DMS79 treated with DMSO at 0.1 percent for 48 hours (cell line): ENCODE results near the gene GAB4.
"Not testable (repeated sequence)": the region's sequence is repeated elsewhere in the genome, so short reads cannot be mapped to it uniquely, and the experiment has no call there.

ENCODE experiments used
- DNase-seq: peaks from one replicate; lab custom pipeline; 2025; lab: John Stamatoyannopoulos, UW

Gene GAB4

GRCh38 chr22:16959345-16959930, 48.6 kb downstream of the GAB4 start:
- no peak for DNase-seq

DNA sequence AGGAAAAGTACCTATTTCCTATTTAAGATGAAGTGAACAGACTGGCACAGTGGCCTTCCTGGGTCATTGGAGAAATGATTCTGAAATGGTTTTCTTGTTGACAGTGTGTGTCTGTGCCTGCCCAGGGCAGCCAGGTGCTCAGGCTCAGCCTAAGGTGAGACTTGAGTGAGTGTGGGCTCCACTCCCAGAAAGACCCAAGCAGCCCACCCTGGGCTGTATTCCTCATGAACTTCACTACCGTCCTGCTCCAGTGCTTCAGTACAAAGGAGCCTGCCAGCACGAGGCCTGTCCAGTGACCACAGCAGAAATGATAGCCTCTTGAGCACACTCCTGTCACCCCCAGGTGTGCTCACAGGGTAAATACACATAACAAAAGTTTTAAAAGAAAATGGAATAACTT, 49.5 kb downstream of the GAB4 start:
- no peak for DNase-seq

DNA sequence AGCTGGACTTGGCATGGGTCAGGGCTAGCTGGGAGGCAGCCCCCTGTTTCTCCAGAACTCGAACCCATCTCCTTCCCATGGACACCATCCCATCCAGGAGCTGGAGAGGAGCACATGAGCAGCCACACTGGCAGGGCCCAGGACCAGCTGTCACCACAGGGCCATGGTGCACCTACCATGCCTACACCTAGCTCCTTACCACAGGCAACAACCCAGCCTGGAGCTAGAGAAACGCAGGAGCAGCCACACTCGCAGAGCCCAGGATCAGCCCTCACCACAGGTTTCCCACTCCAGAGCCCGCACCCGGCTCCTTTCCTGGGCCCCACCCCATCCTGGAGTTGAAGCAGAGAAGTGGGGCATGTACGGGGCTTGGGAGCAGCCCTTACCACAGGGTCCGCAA, 50.2 kb downstream of the GAB4 start:
- no peak for DNase-seq

DNA sequence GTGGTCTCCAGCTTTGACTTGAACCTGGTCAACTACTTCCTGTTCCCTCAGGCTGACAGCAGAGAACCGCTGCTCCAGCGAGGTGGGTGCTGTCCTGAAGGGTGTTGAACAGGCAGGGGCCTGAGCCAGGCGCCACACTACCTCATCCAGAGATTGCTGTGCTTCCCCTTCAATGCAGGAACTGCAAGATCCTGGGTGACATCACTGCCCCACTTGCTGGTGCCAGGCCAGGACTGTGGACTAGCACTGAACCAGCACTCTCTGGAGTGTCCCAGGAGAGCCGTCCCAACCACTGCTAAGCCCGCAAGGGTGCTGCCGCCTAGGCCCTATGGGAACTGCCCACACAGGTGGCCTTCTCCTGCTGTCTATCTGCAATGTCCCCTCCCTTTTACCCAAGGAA, 51.7 kb downstream of the GAB4 start:
- DNase-seq, result no peak

- no peak for DNase-seq
Measured at GRCh38 chr22:16955678-16956210, 52.3 kb downstream of the GAB4 start.

GRCh38 chr22:16955081-16955480, 52.9 kb downstream of the GAB4 start:
- DNase-seq, result no peak

DNA sequence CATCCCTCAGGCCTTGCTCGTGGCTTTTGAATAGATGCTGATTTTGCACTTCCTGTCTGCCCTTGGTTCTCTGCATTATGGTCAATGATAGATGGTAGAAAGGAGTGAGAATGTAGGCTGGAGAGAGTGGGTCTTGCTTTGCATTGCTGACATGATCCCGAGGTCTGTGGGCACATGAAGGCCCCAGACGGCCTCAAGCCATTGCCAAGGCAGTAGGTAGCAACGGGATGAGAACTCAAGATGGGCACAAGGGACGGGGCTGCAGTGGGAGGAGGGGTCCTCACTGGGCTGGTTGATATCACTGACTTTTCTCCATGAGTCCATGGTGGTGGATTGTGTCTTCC, 54.0 kb downstream of the GAB4 start:
- DNase-seq, result no peak

- DNase-seq, result no peak
Measured at GRCh38 chr22:16953206-16954059, 54.6 kb downstream of the GAB4 start.

DNA sequence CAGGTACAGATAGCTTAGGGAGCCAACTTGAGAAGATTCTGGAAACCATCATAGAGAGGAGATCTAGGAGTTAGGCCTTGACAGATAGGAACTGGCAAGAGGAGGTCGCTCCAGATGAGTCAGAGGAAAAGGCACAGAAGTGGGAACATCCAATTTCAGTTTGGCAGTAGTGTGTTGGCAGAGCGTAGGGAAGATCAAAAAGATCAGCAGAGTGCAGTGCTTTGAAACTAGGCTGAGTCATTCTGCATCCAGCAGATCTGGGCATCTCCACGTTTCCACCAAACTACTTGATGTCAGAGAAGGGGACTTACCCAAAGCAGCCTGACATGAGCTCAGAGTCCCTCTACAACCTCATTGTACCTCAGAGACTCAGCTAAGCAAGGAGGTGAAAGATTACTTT, 58.5 kb downstream of the GAB4 start:
- no peak for DNase-seq

DNA sequence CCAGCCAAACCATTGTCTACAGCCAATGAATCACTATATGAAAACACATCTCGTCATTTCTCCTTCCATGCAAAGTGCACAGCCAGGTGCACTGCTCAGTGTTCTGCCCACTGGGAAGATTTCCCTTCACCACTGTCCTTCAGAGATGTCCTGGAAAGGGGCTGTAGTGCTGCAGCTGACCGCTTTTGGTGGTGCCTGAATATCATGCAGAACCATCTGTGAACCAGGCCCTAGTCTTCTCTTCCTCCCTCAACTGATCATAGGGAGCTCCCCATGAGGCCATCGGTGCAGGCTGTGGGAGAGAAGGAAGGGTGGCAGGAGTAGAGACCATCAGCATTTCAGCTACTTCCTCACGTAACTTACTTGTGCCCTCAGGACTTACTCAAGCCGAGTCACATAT, 70.2 kb downstream of the GAB4 start:
- DNase-seq, result no peak

GRCh38 chr22:16937209-16937608, 70.8 kb downstream of the GAB4 start:
- DNase-seq, result not testable (repeated sequence)

DNA sequence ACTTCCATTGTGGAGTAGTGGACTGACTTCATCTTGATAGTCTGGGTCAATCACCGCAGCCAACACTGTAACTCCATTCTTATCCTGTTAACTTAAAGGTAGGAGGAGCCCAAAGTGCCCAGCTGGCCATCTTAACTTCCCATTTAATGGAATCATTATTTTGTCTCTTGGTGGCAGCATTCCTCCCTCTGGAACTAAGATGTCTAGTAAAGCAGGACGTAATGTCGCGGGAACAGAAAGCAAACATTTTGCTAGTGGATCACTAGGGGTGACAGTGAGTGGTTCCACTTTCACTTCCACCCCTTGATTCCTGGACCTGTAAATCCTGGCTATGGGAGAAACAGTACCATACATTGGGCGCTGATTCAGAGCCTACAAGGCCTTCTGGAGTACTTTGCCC, 71.4 kb downstream of the GAB4 start:
- no peak for DNase-seq

DNA sequence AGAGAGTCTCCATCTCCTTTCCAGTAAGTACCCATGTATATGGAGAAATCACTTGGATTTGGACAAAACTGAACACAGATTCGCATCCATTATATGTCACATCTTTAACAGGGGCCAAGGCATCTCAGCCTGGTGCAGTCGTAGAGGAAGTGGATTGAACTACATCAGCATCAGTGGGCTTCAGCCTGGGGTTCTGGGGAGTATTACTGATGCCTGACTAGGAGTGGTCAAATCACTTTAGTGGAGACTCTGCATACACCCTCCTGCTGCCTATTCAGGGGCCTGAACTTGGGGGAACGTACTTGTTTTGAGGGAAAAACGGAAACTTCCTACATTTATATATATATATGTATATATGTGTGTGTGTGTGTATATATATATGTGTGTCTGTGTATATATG, 72.8 kb downstream of the GAB4 start:
- no peak for DNase-seq

DNA sequence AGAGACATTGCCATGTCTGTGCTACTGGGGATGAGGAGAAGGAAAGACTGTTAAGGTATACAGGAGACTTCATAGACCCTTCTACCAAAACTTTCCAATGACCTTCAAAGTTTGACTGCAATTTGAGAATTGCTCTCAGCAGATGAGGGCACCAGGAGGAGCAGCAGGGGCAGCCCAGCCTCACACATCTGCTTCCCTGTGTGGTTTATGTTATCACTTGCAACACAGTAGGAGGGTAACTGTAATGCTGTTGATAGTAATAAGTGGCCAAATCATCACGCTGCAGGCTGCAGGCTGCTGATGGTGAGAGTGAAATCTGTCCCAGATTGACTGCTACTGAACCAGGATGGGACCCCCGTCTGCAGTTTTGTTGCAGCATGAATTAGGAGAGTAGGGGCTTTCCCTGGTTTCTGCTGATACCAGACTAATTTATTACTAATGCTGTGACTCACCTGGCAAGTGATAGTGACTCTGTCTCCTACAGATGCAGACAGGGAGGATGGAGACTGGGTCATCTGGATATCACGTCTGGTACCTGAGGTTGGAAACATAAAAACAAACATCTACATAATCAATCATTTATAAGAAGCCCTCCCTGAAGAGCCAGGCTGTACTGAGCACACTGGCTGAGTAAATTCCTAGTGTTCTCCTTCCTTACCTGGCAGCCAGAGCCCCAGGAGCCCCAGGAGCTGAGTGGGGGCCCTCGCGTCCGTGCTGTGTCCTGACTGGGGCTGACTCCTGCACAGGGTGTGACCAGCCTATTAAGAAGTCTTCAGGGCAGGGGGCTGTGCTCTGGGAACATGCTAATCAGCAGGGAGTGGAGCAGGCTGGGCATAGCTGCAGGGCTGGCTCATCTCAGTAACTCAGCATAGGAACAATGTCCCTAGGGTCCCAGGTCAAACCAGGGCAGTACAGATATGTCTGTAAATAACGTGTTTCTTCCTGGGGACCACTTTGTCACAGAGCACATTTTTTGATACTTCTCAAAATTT, 74.4 kb downstream of the GAB4 start:
- DNase-seq, result no peak

- DNase-seq, result no peak
Measured at GRCh38 chr22:16932577-16932976, 75.4 kb downstream of the GAB4 start.

DNA sequence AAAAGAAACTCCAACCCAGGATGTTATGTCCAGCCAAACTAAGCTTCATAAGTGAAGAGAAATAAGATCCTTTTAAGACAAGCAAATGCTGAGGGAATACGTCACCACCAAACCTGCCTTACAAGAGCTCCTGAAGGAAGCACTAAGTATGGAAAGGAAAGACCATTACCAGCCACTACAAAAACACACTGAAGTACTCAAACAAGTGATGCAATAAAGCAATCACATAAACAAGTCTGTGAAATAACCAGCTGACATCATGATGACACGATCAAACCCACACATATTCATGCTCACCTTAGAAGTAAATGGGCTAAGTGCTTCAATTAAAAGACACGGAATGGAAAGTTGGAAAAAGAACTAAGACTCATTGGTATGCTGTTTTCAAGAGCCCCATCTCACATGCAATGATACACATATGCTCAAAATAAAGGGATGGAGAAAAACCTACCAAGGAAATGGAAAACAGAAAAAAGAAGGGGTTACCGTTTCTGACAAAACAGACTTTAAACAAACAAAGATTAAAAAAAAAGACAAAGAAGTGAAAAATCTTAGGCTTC, 82.5 kb downstream of the GAB4 start:
- DNase-seq, result no peak

DNA sequence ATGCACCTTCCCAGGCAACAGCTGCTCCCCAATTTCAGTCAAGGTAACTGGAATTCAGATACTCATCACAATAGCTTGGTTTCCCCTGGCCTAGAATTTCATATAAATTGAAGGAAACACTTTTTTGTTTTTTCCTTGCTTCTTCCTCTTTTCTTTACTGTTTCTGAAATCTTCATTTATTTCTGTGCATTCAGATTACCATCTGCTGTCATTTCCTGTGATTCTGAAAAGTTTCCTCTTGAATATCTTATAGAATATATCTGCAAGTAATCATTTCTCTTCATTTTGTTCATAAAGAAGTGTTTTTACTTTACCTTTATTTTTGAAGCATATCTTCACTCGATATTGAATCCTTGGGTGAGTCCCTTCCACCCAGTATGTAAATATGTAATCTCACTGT, 85.3 kb downstream of the GAB4 start:
- DNase-seq, result no peak

- no peak for DNase-seq
Measured at GRCh38 chr22:16922076-16922475, 85.9 kb downstream of the GAB4 start.

GRCh38 chr22:16917144-16918003, 90.6 kb downstream of the GAB4 start:
- DNase-seq, result no peak

- no peak for DNase-seq
Measured at GRCh38 chr22:16915701-16916100, 92.3 kb downstream of the GAB4 start.

DNA sequence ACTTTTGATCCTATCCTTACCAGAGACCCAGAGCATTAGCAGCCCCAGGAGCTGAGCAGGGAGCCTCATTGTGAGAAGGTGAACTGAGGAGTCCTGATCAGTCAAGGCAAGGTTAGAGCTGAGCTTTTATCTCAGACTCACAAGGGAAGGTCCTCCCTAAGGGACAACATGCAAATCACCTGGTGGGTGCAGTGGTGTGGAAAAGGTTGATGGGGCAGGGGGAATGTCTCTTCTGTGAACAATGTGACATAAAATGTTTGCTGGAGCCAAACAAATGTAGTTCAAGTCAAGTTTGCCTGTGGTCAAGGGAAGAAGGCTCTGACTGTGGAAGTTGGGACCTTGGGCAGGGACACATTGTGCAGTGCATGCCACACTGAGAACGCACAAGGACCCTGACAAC, 93.1 kb downstream of the GAB4 start:
- not testable (repeated sequence) for DNase-seq
